ENCODE measurements around the gene MYH14.

- TF ChIP-seq, protein P1, sequence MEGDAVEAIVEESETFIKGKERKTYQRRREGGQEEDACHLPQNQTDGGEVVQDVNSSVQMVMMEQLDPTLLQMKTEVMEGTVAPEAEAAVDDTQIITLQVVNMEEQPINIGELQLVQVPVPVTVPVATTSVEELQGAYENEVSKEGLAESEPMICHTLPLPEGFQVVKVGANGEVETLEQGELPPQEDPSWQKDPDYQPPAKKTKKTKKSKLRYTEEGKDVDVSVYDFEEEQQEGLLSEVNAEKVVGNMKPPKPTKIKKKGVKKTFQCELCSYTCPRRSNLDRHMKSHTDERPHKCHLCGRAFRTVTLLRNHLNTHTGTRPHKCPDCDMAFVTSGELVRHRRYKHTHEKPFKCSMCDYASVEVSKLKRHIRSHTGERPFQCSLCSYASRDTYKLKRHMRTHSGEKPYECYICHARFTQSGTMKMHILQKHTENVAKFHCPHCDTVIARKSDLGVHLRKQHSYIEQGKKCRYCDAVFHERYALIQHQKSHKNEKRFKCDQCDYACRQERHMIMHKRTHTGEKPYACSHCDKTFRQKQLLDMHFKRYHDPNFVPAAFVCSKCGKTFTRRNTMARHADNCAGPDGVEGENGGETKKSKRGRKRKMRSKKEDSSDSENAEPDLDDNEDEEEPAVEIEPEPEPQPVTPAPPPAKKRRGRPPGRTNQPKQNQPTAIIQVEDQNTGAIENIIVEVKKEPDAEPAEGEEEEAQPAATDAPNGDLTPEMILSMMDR (IDR thresholded peaks at IDR 0.05; ENCODE audit: insufficient read depth, low read length, poor library complexity, severe bottlenecking), result no peak
- TF ChIP-seq EZH2phosphoT487 (conservative IDR thresholded peaks at IDR 0.05; ENCODE audit: low read length), result no peak
Observed at GRCh38 chr19:50171752-50172151, 31.7 kb upstream of the MYH14 start.
